ENCODE data around the gene TOX4.

The TOX4 gene

GRCh38 chr14:21520767-21521166 lies 43.8 kb downstream of the TOX4 start:
- Histone ChIP-seq H3K27ac (ENCODE audit: low read depth, low read length) (no peak overlapping the region), H3K36me3 (ENCODE audit: control insufficient read depth in 5 of 5, insufficient read depth in 5 of 5, low read length in 5 of 5) (no peaks in the 10 kb centered on the region), H3K27me3 (ENCODE audit: control insufficient read depth in 5 of 5, insufficient read depth in 4 of 5, low read length in 5 of 5) (peaks cover 0 to 3% (median 0%) of the 10 kb centered on the region in 5 donors), H3K9me3 (ENCODE audit: control insufficient read depth in 5 of 5, low read length in 5 of 5) (no peaks in the 10 kb centered on the region), H3K4me3 (ENCODE audit: low read depth in 1 of 5, low read length in 5 of 5) (no peak overlapping the region), H3K9ac (ENCODE audit: low read length in 5 of 5) (no peak overlapping the region), H3K4me1 (ENCODE audit: control insufficient read depth in 5 of 5, insufficient read depth in 5 of 5, low read length in 5 of 5) (peaks cover 0 to 4% (median 4%) of the 10 kb centered on the region in 5 donors)

GRCh38 chr14:21521501-21521900 lies 44.5 kb downstream of the TOX4 start:
- Histone ChIP-seq H3K4me3 (ENCODE audit: low read depth in 1 of 5, low read length in 5 of 5) (no peak overlapping the region), H3K27me3 (ENCODE audit: control insufficient read depth in 5 of 5, insufficient read depth in 4 of 5, low read length in 5 of 5) (no peaks in the 10 kb centered on the region), H3K27ac (ENCODE audit: low read depth, low read length) (no peak overlapping the region), H3K9me3 (ENCODE audit: control insufficient read depth in 5 of 5, low read length in 5 of 5) (no peaks in the 10 kb centered on the region), H3K4me1 (ENCODE audit: control insufficient read depth in 5 of 5, insufficient read depth in 5 of 5, low read length in 5 of 5) (peaks cover 0 to 11% (median 6%) of the 10 kb centered on the region in 5 donors), H3K9ac (ENCODE audit: low read length in 5 of 5) (peak overlapping the region in 1 of 5 donors; percentile 21), H3K36me3 (ENCODE audit: control insufficient read depth in 5 of 5, insufficient read depth in 5 of 5, low read length in 5 of 5) (no peaks in the 10 kb centered on the region)

GRCh38 chr14:21523203-21523602 lies 46.2 kb downstream of the TOX4 start:
- H3K27me3 ChIP-seq (ENCODE audit: control insufficient read depth in 5 of 5, insufficient read depth in 4 of 5, low read length in 5 of 5), result no peaks in the 10 kb centered on the region
- no peak overlapping the region for H3K27ac ChIP-seq (ENCODE audit: low read depth, low read length)
- H3K9ac ChIP-seq (ENCODE audit: low read length in 5 of 5), result no peak overlapping the region
- H3K9me3 ChIP-seq (ENCODE audit: control insufficient read depth in 5 of 5, low read length in 5 of 5), result no peaks in the 10 kb centered on the region
- H3K4me3 ChIP-seq (ENCODE audit: low read depth in 1 of 5, low read length in 5 of 5), result no peak overlapping the region
- H3K4me1 ChIP-seq (ENCODE audit: control insufficient read depth in 5 of 5, insufficient read depth in 5 of 5, low read length in 5 of 5), result peaks cover 0 to 18% (median 12%) of the 10 kb centered on the region in 5 donors
- no peaks in the 10 kb centered on the region for H3K36me3 ChIP-seq (ENCODE audit: control insufficient read depth in 5 of 5, insufficient read depth in 5 of 5, low read length in 5 of 5)

- H3K4me1 ChIP-seq (ENCODE audit: control insufficient read depth in 5 of 5, insufficient read depth in 5 of 5, low read length in 5 of 5), result peaks cover 0 to 18% (median 12%) of the 10 kb centered on the region in 5 donors
- H3K27ac ChIP-seq (ENCODE audit: low read depth, low read length), result no peak overlapping the region
- H3K4me3 ChIP-seq (ENCODE audit: low read depth in 1 of 5, low read length in 5 of 5), result peak overlapping the region in 2 of 5 donors; percentile 73
- H3K36me3 ChIP-seq (ENCODE audit: control insufficient read depth in 5 of 5, insufficient read depth in 5 of 5, low read length in 5 of 5), result no peaks in the 10 kb centered on the region
- H3K27me3 ChIP-seq (ENCODE audit: control insufficient read depth in 5 of 5, insufficient read depth in 4 of 5, low read length in 5 of 5), result no peaks in the 10 kb centered on the region
- no peaks in the 10 kb centered on the region for H3K9me3 ChIP-seq (ENCODE audit: control insufficient read depth in 5 of 5, low read length in 5 of 5)
- H3K9ac ChIP-seq (ENCODE audit: low read length in 5 of 5), result no peak overlapping the region
Measured at GRCh38 chr14:21524575-21525490, 47.8 kb downstream of the TOX4 start.

- Histone ChIP-seq H3K27ac (ENCODE audit: low read depth, low read length) (no peak overlapping the region), H3K9me3 (ENCODE audit: control insufficient read depth in 5 of 5, low read length in 5 of 5) (no peaks in the 10 kb centered on the region), H3K4me3 (ENCODE audit: low read depth in 1 of 5, low read length in 5 of 5) (peak overlapping the region; percentile 70 to 73 (median 73)), H3K9ac (ENCODE audit: low read length in 5 of 5) (no peak overlapping the region), H3K4me1 (ENCODE audit: control insufficient read depth in 5 of 5, insufficient read depth in 5 of 5, low read length in 5 of 5) (peaks cover 0 to 18% (median 12%) of the 10 kb centered on the region in 5 donors), H3K36me3 (ENCODE audit: control insufficient read depth in 5 of 5, insufficient read depth in 5 of 5, low read length in 5 of 5) (no peaks in the 10 kb centered on the region), H3K27me3 (ENCODE audit: control insufficient read depth in 5 of 5, insufficient read depth in 4 of 5, low read length in 5 of 5) (no peaks in the 10 kb centered on the region)
Measured at GRCh38 chr14:21525571-21525961, 48.6 kb downstream of the TOX4 start.

GRCh38 chr14:21525962-21526671 lies 49.1 kb downstream of the TOX4 start, which contains the start of gene SALL2:
TSS of gene SALL2 (minus strand) at chr14:21526346. CDS start at chr14:21526127, 219 bp downstream.
- H3K9me3 ChIP-seq (ENCODE audit: control insufficient read depth in 5 of 5, low read length in 5 of 5), result no peaks in the 10 kb centered on the region
- peak within 1 kb of the TSS; percentile 70 to 73 (median 73) for H3K4me3 ChIP-seq (ENCODE audit: low read depth in 1 of 5, low read length in 5 of 5)
- no peaks in the 10 kb centered on the region for H3K36me3 ChIP-seq (ENCODE audit: control insufficient read depth in 5 of 5, insufficient read depth in 5 of 5, low read length in 5 of 5)
- no peaks in the 10 kb centered on the region for H3K27me3 ChIP-seq (ENCODE audit: control insufficient read depth in 5 of 5, insufficient read depth in 4 of 5, low read length in 5 of 5)
- H3K4me1 ChIP-seq (ENCODE audit: control insufficient read depth in 5 of 5, insufficient read depth in 5 of 5, low read length in 5 of 5), result peaks cover 0 to 18% (median 12%) of the 10 kb centered on the region in 5 donors
- H3K27ac ChIP-seq (ENCODE audit: low read depth, low read length), result no peak within 1 kb of the TSS
- peak within 1 kb of the TSS in 4 of 5 donors; percentile 30 to 68 (median 48) for H3K9ac ChIP-seq (ENCODE audit: low read length in 5 of 5)

- Histone ChIP-seq H3K9me3 (ENCODE audit: control insufficient read depth in 5 of 5, low read length in 5 of 5) (no peaks in the 10 kb centered on the region), H3K4me1 (ENCODE audit: control insufficient read depth in 5 of 5, insufficient read depth in 5 of 5, low read length in 5 of 5) (peaks cover 0 to 14% (median 12%) of the 10 kb centered on the region in 5 donors), H3K4me3 (ENCODE audit: low read depth in 1 of 5, low read length in 5 of 5) (peak overlapping the region; percentile 70 to 73 (median 73)), H3K27ac (ENCODE audit: low read depth, low read length) (no peak overlapping the region), H3K36me3 (ENCODE audit: control insufficient read depth in 5 of 5, insufficient read depth in 5 of 5, low read length in 5 of 5) (no peaks in the 10 kb centered on the region), H3K9ac (ENCODE audit: low read length in 5 of 5) (peak overlapping the region in 2 of 5 donors; percentile 66 to 68), H3K27me3 (ENCODE audit: control insufficient read depth in 5 of 5, insufficient read depth in 4 of 5, low read length in 5 of 5) (peaks cover 0 to under 1% (median 0%) of the 10 kb centered on the region in 5 donors)
Measured at GRCh38 chr14:21526672-21527317, 49.8 kb downstream of the TOX4 start.

GRCh38 chr14:21527318-21527679 lies 50.3 kb downstream of the TOX4 start:
- Histone ChIP-seq H3K36me3 (ENCODE audit: control insufficient read depth in 5 of 5, insufficient read depth in 5 of 5, low read length in 5 of 5) (no peaks in the 10 kb centered on the region), H3K9ac (ENCODE audit: low read length in 5 of 5) (no peak overlapping the region), H3K9me3 (ENCODE audit: control insufficient read depth in 5 of 5, low read length in 5 of 5) (no peaks in the 10 kb centered on the region), H3K27me3 (ENCODE audit: control insufficient read depth in 5 of 5, insufficient read depth in 4 of 5, low read length in 5 of 5) (peaks cover 0 to 3% (median 0%) of the 10 kb centered on the region in 5 donors), H3K4me1 (ENCODE audit: control insufficient read depth in 5 of 5, insufficient read depth in 5 of 5, low read length in 5 of 5) (peaks cover 0 to 14% (median 12%) of the 10 kb centered on the region in 5 donors), H3K4me3 (ENCODE audit: low read depth in 1 of 5, low read length in 5 of 5) (no peak overlapping the region), H3K27ac (ENCODE audit: low read depth, low read length) (no peak overlapping the region)

- no peak overlapping the region for H3K4me3 ChIP-seq (ENCODE audit: low read depth in 1 of 5, low read length in 5 of 5)
- H3K9ac ChIP-seq (ENCODE audit: low read length in 5 of 5), result no peak overlapping the region
- H3K36me3 ChIP-seq (ENCODE audit: control insufficient read depth in 5 of 5, insufficient read depth in 5 of 5, low read length in 5 of 5), result no peaks in the 10 kb centered on the region
- no peaks in the 10 kb centered on the region for H3K9me3 ChIP-seq (ENCODE audit: control insufficient read depth in 5 of 5, low read length in 5 of 5)
- peaks cover 0 to 14% (median 12%) of the 10 kb centered on the region in 5 donors for H3K4me1 ChIP-seq (ENCODE audit: control insufficient read depth in 5 of 5, insufficient read depth in 5 of 5, low read length in 5 of 5)
- H3K27me3 ChIP-seq (ENCODE audit: control insufficient read depth in 5 of 5, insufficient read depth in 4 of 5, low read length in 5 of 5), result peaks cover 0 to 3% (median 0%) of the 10 kb centered on the region in 5 donors
- no peak overlapping the region for H3K27ac ChIP-seq (ENCODE audit: low read depth, low read length)
Measured at GRCh38 chr14:21528381-21529348, 51.7 kb downstream of the TOX4 start.

Data from subcutaneous abdominal adipose tissue (tissue), 5 donors.